Fibroblast of lung (primary cell): ENCODE measurements around the gene ATXN7L3. TPM values are rescaled to one million over a fixed set of nuclear protein-coding genes. Genes with fewer than 3 reads are reported as not detected.

Source experiments
- DNase-seq, 2 donors: peaks; one replicate each; pipeline versions ENCODE4 v3.0.0 to v3.0.0-alpha.2; 2010; ENCODE audit warnings: low read depth in 2 of 2
- H2AFZ ChIP-seq: 2 replicates; pipeline ENCODE4 v1.5.1; 2012; ENCODE audit warnings: low read length, control low read depth, inconsistent platforms
- H3K27ac ChIP-seq: 2 replicates; pipeline ENCODE4 v1.5.1; 2011; ENCODE audit warnings: low read length, control low read depth; ENCODE audit not compliant: insufficient read depth
- H3K27me3 ChIP-seq: 2 replicates; pipeline ENCODE4 v1.5.1; 2011; ENCODE audit warnings: mild to moderate bottlenecking, low read length; ENCODE audit not compliant: control insufficient read depth, insufficient read depth
- H3K36me3 ChIP-seq: 2 replicates; pipeline ENCODE4 v1.5.1; 2011; ENCODE audit warnings: low read length; ENCODE audit not compliant: control insufficient read depth, insufficient read depth
- H3K4me1 ChIP-seq: 2 replicates; pipeline ENCODE4 v1.5.1; 2011; ENCODE audit warnings: low read length; ENCODE audit not compliant: control insufficient read depth, insufficient read depth; ENCODE audit errors: extremely low read depth
- H3K4me2 ChIP-seq: 2 replicates; pipeline ENCODE4 v1.5.1; 2011; ENCODE audit warnings: low read length, control low read depth; ENCODE audit not compliant: insufficient read depth; ENCODE audit errors: extremely low read depth
- H3K4me3 ChIP-seq, 4 experiments: fragments of 200-600 bp in 1 of 4; sonication (generic) in 1 of 4; replicated peaks in 1 of 4; 2 replicates each; pipeline ENCODE4 v1.5.1; 2011 to 2016; ENCODE audit warnings: low read length in 4 of 4, low read depth in 3 of 4, mild to moderate bottlenecking in 3 of 4, control low read depth in 2 of 4, inconsistent platforms in 1 of 4, mixed read lengths in 1 of 4; ENCODE audit not compliant: insufficient read depth in 1 of 4; ENCODE audit errors: control extremely low read depth in 1 of 4
- H3K79me2 ChIP-seq: 2 replicates; pipeline ENCODE4 v1.5.1; 2012; ENCODE audit warnings: mild to moderate bottlenecking, low read length, inconsistent platforms; ENCODE audit not compliant: control insufficient read depth, insufficient read depth
- H3K9ac ChIP-seq: 2 replicates; pipeline ENCODE4 v1.5.1; 2011; ENCODE audit warnings: mild to moderate bottlenecking, low read length, control low read depth; ENCODE audit not compliant: insufficient read depth
- H3K9me3 ChIP-seq: 2 replicates; pipeline ENCODE4 v1.5.1; 2012; ENCODE audit warnings: low read depth, low read length; ENCODE audit not compliant: control insufficient read depth, insufficient read depth
- H4K20me1 ChIP-seq: 2 replicates; pipeline ENCODE4 v1.5.1; 2011; ENCODE audit warnings: low read length; ENCODE audit not compliant: control insufficient read depth, insufficient read depth; ENCODE audit errors: extremely low read depth
- EZH2 ChIP-seq: IDR thresholded peaks from 2 replicates; pipeline ENCODE4 v1.5.1; 2012; ENCODE audit warnings: low read length, control low read depth, mild to moderate bottlenecking; ENCODE audit errors: missing control alignments
- polyA plus RNA-seq, 2 donors: library from polyadenylated mRNA; depleted of rRNA in 1 of 2; stranded (reverse) in 1 of 2; unstranded in 1 of 2; fragments of >200 nt; gene quantifications; 2 replicates each; pipeline ENCODE4 v1.2.1, GENCODE V29; 2011 to 2012; ENCODE audit warnings: missing spikeins in 1 of 2
- total RNA-seq: library from RNA; depleted of rRNA; stranded (reverse); fragments of >200 nt; gene quantifications from 2 replicates; pipeline ENCODE4 v1.2.1, GENCODE V29; 2014
- TF ChIP-seq, protein P1 (sequence below), 2 donors: IDR thresholded peaks in 1 of 2; conservative IDR thresholded peaks in 1 of 2; 1 replicate in 1 of 2; 2 replicates in 1 of 2; pipeline ENCODE4 v1.5.1; 2011 to 2012; ENCODE audit warnings: low read length in 2 of 2, control low read depth in 1 of 2, inconsistent platforms in 1 of 2, low read depth in 1 of 2, mild to moderate bottlenecking in 1 of 2

The ATXN7L3 gene
- total and polyA plus RNA-seq, 2 donors (not counting 1 experiment from before 2014, with no cell fraction given), result 34.8 to 36.5 TPM

- Histone ChIP-seq H3K36me3 (peaks cover 45% of the 10 kb centered on the region), H4K20me1 (no peaks in the 10 kb centered on the region), H3K79me2 (peaks cover 23% of the 10 kb centered on the region), H3K4me2 (no peak overlapping the region), H3K27ac (no peak overlapping the region), H2AFZ (no peak overlapping the region), H3K4me1 (peaks cover 17% of the 10 kb centered on the region), H3K9me3 (no peaks in the 10 kb centered on the region), H3K4me3 (no peak overlapping the region), H3K27me3 (no peaks in the 10 kb centered on the region), H3K9ac (no peak overlapping the region)
- DNase-seq, result no peak
- TF ChIP-seq, protein P1, sequence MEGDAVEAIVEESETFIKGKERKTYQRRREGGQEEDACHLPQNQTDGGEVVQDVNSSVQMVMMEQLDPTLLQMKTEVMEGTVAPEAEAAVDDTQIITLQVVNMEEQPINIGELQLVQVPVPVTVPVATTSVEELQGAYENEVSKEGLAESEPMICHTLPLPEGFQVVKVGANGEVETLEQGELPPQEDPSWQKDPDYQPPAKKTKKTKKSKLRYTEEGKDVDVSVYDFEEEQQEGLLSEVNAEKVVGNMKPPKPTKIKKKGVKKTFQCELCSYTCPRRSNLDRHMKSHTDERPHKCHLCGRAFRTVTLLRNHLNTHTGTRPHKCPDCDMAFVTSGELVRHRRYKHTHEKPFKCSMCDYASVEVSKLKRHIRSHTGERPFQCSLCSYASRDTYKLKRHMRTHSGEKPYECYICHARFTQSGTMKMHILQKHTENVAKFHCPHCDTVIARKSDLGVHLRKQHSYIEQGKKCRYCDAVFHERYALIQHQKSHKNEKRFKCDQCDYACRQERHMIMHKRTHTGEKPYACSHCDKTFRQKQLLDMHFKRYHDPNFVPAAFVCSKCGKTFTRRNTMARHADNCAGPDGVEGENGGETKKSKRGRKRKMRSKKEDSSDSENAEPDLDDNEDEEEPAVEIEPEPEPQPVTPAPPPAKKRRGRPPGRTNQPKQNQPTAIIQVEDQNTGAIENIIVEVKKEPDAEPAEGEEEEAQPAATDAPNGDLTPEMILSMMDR (conservative IDR thresholded peaks at IDR 0.05 in 1 of 2, IDR thresholded peaks at IDR 0.05 in 1 of 2; ENCODE audit: low read depth in 1 of 2, low read length in 2 of 2), result no peak
Observed at GRCh38 chr17:44214230-44214494, 14.5 kb upstream of the ATXN7L3 start.

GRCh38 chr17:44213403-44214229, 13.9 kb upstream of the ATXN7L3 start:
- Histone ChIP-seq H3K79me2 (peaks cover 22% of the 10 kb centered on the region), H3K27me3 (no peaks in the 10 kb centered on the region), H3K9ac (no peak overlapping the region), H3K4me1 (peaks cover 21% of the 10 kb centered on the region), H3K9me3 (no peaks in the 10 kb centered on the region), H3K4me2 (no peak overlapping the region), H3K27ac (no peak overlapping the region), H4K20me1 (no peaks in the 10 kb centered on the region), H2AFZ (no peak overlapping the region), H3K36me3 (peaks cover 47% of the 10 kb centered on the region), H3K4me3 (no peak overlapping the region)
- DNase-seq, result no peak
- TF ChIP-seq, protein P1 (conservative IDR thresholded peaks at IDR 0.05 in 1 of 2, IDR thresholded peaks at IDR 0.05 in 1 of 2; ENCODE audit: low read depth in 1 of 2, low read length in 2 of 2), result no peak
- no peak for TF ChIP-seq EZH2

DNA sequence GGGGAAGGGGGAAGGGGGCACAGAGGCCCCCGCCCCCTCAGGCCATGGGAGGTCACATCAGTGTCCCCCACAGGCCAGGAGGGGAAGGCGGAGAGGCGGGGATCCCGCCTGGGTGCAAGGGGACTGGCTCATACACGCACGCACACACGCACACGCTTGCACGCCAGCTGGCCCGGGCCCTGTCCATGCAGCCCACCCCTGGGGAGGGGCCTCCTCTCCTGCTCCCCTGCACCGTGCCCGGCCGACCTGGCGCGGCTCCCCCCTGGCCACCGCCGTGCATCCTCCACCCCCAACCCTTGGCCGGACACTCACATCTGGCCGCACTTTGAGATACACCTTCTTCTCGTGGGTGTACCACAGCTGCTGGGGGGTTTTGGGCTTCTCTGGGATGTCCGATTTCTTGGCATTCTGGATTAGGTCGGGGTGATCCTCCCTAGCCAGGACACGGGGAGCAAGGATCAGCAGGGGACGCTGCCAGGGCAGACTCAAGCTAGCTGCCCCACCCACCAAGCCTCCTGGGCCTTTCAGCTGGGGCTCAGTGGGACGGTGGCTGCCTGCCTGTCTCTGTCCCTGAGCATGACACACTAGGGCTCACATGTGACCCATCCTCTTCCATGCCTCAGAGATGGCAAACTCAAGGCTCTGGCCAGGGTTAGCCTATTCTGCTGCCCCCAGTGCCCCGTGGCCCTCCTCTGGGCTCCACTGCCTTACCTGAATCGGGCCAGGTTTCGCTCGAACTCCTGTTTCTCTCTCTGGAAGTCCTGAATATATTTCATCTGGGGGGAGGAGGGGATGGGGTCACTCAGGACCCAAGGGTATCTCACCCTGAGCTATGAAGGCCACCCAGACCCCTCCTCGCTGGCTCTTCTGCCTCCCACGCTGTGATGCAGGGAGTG, 13.1 kb upstream of the ATXN7L3 start:
- Histone ChIP-seq H4K20me1 (no peaks in the 10 kb centered on the region), H3K36me3 (peaks cover 47% of the 10 kb centered on the region), H3K4me1 (peaks cover 26% of the 10 kb centered on the region), H3K9ac (no peak overlapping the region), H3K4me3 (no peak overlapping the region), H3K27ac (no peak overlapping the region), H3K9me3 (no peaks in the 10 kb centered on the region), H2AFZ (no peak overlapping the region), H3K79me2 (peaks cover 17% of the 10 kb centered on the region), H3K4me2 (no peak overlapping the region), H3K27me3 (no peaks in the 10 kb centered on the region)
- TF ChIP-seq EZH2, result no peak
- TF ChIP-seq, protein P1 (conservative IDR thresholded peaks at IDR 0.05 in 1 of 2, IDR thresholded peaks at IDR 0.05 in 1 of 2; ENCODE audit: low read depth in 1 of 2, low read length in 2 of 2), result no peak
- DNase-seq, result no peak
